GM19240 (cell line): ENCODE results near the gene PCDHGA5.
"Not testable (repeated sequence)": the region's sequence is repeated elsewhere in the genome, so short reads cannot be mapped to it uniquely, and the experiment has no call there.

Experiments
- DNase-seq: peaks from one replicate; pipeline ENCODE4 v3.0.0; 2011; ENCODE audit warnings: low spot score; ENCODE audit not compliant: insufficient read length

Gene PCDHGA5

DNA sequence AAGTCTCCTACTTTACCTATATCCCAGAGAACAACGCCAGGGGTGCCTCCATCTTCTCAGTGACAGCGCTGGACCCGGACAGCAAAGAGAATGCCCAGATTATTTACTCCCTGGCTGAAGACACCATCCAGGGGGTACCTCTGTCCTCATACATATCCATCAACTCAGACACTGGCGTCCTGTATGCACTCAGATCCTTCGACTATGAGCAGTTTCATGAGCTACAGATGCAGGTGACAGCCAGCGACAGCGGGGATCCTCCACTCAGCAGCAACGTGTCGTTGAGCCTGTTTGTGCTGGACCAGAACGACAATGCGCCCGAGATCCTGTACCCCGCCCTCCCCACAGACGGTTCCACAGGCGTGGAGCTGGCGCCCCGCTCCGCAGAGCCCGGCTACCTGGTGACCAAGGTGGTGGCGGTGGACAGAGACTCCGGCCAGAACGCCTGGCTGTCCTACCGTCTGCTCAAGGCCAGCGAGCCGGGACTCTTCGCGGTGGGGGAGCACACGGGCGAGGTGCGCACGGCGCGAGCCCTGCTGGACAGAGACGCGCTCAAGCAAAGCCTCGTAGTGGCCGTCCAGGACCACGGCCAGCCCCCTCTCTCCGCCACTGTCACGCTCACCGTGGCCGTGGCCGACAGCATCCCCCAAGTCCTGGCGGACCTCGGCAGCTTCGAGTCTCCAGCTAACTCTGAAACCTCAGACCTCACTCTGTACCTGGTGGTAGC, 50.7 kb downstream of the PCDHGA5 start:
- DNase-seq = not testable (repeated sequence)

DNA sequence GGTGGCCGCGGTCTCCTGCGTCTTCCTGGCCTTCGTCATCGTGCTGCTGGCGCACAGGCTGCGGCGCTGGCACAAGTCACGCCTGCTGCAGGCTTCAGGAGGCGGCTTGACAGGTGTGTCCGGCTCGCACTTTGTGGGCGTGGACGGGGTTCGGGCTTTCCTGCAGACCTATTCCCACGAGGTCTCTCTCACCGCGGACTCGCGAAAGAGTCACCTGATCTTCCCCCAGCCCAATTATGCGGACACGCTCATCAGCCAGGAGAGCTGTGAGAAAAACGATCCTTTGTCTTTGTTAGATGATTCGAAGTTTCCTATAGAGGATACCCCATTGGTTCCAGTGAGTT, 51.3 kb downstream of the PCDHGA5 start:
- not testable (repeated sequence) for DNase-seq
